ENCODE measurements around the gene THOC2. TPM values are rescaled to one million over a fixed set of nuclear protein-coding genes. Genes with fewer than 3 reads are reported as not detected.
"Not testable (repeated sequence)": the region's sequence is repeated elsewhere in the genome, so short reads cannot be mapped to it uniquely, and the experiment has no call there.

THOC2 gene
- polyA plus RNA-seq, 4 donors: 30.5 to 85.2 (median 81.2) TPM

GRCh38 chrX:123601437-123601836 lies 131.4 kb downstream of the THOC2 start:
- Histone ChIP-seq H3K27me3 (ENCODE audit: control insufficient read depth in 3 of 3, insufficient read depth in 3 of 3, low read length in 3 of 3) (no peaks in the 10 kb centered on the region), H3K27ac (ENCODE audit: low read depth in 1 of 3, low read length in 2 of 3) (no peak overlapping the region), H3K36me3 (ENCODE audit: control insufficient read depth in 3 of 3, insufficient read depth in 2 of 3, low read depth in 1 of 3, low read length in 3 of 3) (peaks cover 0 to 2% (median 1%) of the 10 kb centered on the region in 3 donors), H3K4me3 (ENCODE audit: low read depth in 1 of 3, low read length in 3 of 3) (no peak overlapping the region), H3K9me3 (ENCODE audit: control insufficient read depth in 2 of 2, insufficient read depth in 1 of 2, low read depth in 1 of 2, low read length in 1 of 2) (no peaks in the 10 kb centered on the region), H3K4me1 (ENCODE audit: control insufficient read depth in 3 of 3, insufficient read depth in 2 of 3, low read depth in 1 of 3, low read length in 2 of 3) (no peaks in the 10 kb centered on the region)
- DNase-seq (no peak), FAIRE-seq (no peak)
- 85 to 98% (median 88%) methylated on average over 3 of the region's 3 CpGs for WGBS, 3 donors

GRCh38 chrX:123600181-123600580 lies 132.7 kb downstream of the THOC2 start:
- H3K4me3 ChIP-seq (ENCODE audit: low read depth in 1 of 3, low read length in 3 of 3): no peak overlapping the region
- H3K9me3 ChIP-seq (ENCODE audit: control insufficient read depth in 2 of 2, insufficient read depth in 1 of 2, low read depth in 1 of 2, low read length in 1 of 2): no peaks in the 10 kb centered on the region
- DNase-seq: no peak
- no peak overlapping the region for H3K27ac ChIP-seq (ENCODE audit: low read depth in 1 of 3, low read length in 2 of 3)
- H3K4me1 ChIP-seq (ENCODE audit: control insufficient read depth in 3 of 3, insufficient read depth in 2 of 3, low read depth in 1 of 3, low read length in 2 of 3): no peaks in the 10 kb centered on the region
- peaks cover 0 to 2% (median 1%) of the 10 kb centered on the region in 3 donors for H3K36me3 ChIP-seq (ENCODE audit: control insufficient read depth in 3 of 3, insufficient read depth in 2 of 3, low read depth in 1 of 3, low read length in 3 of 3)
- 71 to 95% (median 86%) methylated on average over 2 of the region's 2 CpGs for WGBS, 3 donors
- no peak for FAIRE-seq
- H3K27me3 ChIP-seq (ENCODE audit: control insufficient read depth in 3 of 3, insufficient read depth in 3 of 3, low read length in 3 of 3): no peaks in the 10 kb centered on the region

- Histone ChIP-seq H3K27ac (ENCODE audit: low read depth in 1 of 3, low read length in 2 of 3) (no peak overlapping the region), H3K4me3 (ENCODE audit: low read depth in 1 of 3, low read length in 3 of 3) (no peak overlapping the region), H3K9me3 (ENCODE audit: control insufficient read depth in 2 of 2, insufficient read depth in 1 of 2, low read depth in 1 of 2, low read length in 1 of 2) (no peaks in the 10 kb centered on the region), H3K36me3 (ENCODE audit: control insufficient read depth in 3 of 3, insufficient read depth in 2 of 3, low read depth in 1 of 3, low read length in 3 of 3) (no peaks in the 10 kb centered on the region), H3K27me3 (ENCODE audit: control insufficient read depth in 3 of 3, insufficient read depth in 3 of 3, low read length in 3 of 3) (no peaks in the 10 kb centered on the region), H3K4me1 (ENCODE audit: control insufficient read depth in 3 of 3, insufficient read depth in 2 of 3, low read depth in 1 of 3, low read length in 2 of 3) (no peaks in the 10 kb centered on the region)
- DNase-seq (peak; percentile 7 to 29), FAIRE-seq (no peak)
- 12 to 37% (median 21%) methylated on average over 6 of the region's 6 CpGs for WGBS, 3 donors
Observed at GRCh38 chrX:123590842-123591486, 141.9 kb downstream of the THOC2 start.

GRCh38 chrX:123588723-123589122 lies 144.1 kb downstream of the THOC2 start:
- no peaks in the 10 kb centered on the region for H3K9me3 ChIP-seq (ENCODE audit: control insufficient read depth in 2 of 2, insufficient read depth in 1 of 2, low read depth in 1 of 2, low read length in 1 of 2)
- no peak for FAIRE-seq
- no peaks in the 10 kb centered on the region for H3K27me3 ChIP-seq (ENCODE audit: control insufficient read depth in 3 of 3, insufficient read depth in 3 of 3, low read length in 3 of 3)
- H3K4me3 ChIP-seq (ENCODE audit: low read depth in 1 of 3, low read length in 3 of 3): no peak overlapping the region
- peak in 1 of 2 donors; percentile 12 for DNase-seq
- H3K36me3 ChIP-seq (ENCODE audit: control insufficient read depth in 3 of 3, insufficient read depth in 2 of 3, low read depth in 1 of 3, low read length in 3 of 3): no peaks in the 10 kb centered on the region
- H3K4me1 ChIP-seq (ENCODE audit: control insufficient read depth in 3 of 3, insufficient read depth in 2 of 3, low read depth in 1 of 3, low read length in 2 of 3): no peaks in the 10 kb centered on the region
- no peak overlapping the region for H3K27ac ChIP-seq (ENCODE audit: low read depth in 1 of 3, low read length in 2 of 3)
- 40 to 70% (median 58%) methylated on average over 3 of the region's 3 CpGs for WGBS, 3 donors

- 50 to 61% (median 50%) methylated on average over 1 of the region's 1 CpG for WGBS, 3 donors
- no peak overlapping the region for H3K4me3 ChIP-seq (ENCODE audit: low read depth in 1 of 3, low read length in 3 of 3)
Observed at GRCh38 chrX:123581586-123581985, 151.3 kb downstream of the THOC2 start.

GRCh38 chrX:123580792-123581191 lies 152.1 kb downstream of the THOC2 start:
- H3K4me3 ChIP-seq (ENCODE audit: low read depth in 1 of 3, low read length in 3 of 3): no peak overlapping the region
- no peaks in the 10 kb centered on the region for H3K27me3 ChIP-seq (ENCODE audit: control insufficient read depth in 3 of 3, insufficient read depth in 3 of 3, low read length in 3 of 3)
- WGBS, 3 donors: 66 to 85% (median 75%) methylated on average over 1 of the region's 1 CpG
- no peaks in the 10 kb centered on the region for H3K36me3 ChIP-seq (ENCODE audit: control insufficient read depth in 3 of 3, insufficient read depth in 2 of 3, low read depth in 1 of 3, low read length in 3 of 3)
- H3K4me1 ChIP-seq (ENCODE audit: control insufficient read depth in 3 of 3, insufficient read depth in 2 of 3, low read depth in 1 of 3, low read length in 2 of 3): no peaks in the 10 kb centered on the region
- no peak overlapping the region for H3K27ac ChIP-seq (ENCODE audit: low read depth in 1 of 3, low read length in 2 of 3)
- DNase-seq (no peak), FAIRE-seq (no peak)
- H3K9me3 ChIP-seq (ENCODE audit: control insufficient read depth in 2 of 2, insufficient read depth in 1 of 2, low read depth in 1 of 2, low read length in 1 of 2): no peaks in the 10 kb centered on the region

More at GRCh38 chrX:123581586-123581985, 151.3 kb downstream of the THOC2 start:
- Histone ChIP-seq H3K27ac (ENCODE audit: low read depth in 1 of 3, low read length in 2 of 3) (no peak overlapping the region), H3K9me3 (ENCODE audit: control insufficient read depth in 2 of 2, insufficient read depth in 1 of 2, low read depth in 1 of 2, low read length in 1 of 2) (no peaks in the 10 kb centered on the region), H3K36me3 (ENCODE audit: control insufficient read depth in 3 of 3, insufficient read depth in 2 of 3, low read depth in 1 of 3, low read length in 3 of 3) (no peaks in the 10 kb centered on the region), H3K4me1 (ENCODE audit: control insufficient read depth in 3 of 3, insufficient read depth in 2 of 3, low read depth in 1 of 3, low read length in 2 of 3) (no peaks in the 10 kb centered on the region), H3K27me3 (ENCODE audit: control insufficient read depth in 3 of 3, insufficient read depth in 3 of 3, low read length in 3 of 3) (no peaks in the 10 kb centered on the region)
- no peak for DNase-seq
- peak; percentile 85 for FAIRE-seq

GRCh38 chrX:123574027-123574426 lies 158.8 kb downstream of the THOC2 start:
- FAIRE-seq; H3K4me1 ChIP-seq (ENCODE audit: control insufficient read depth in 3 of 3, insufficient read depth in 2 of 3, low read depth in 1 of 3, low read length in 2 of 3); H3K27ac ChIP-seq (ENCODE audit: low read depth in 1 of 3, low read length in 2 of 3); H3K27me3 ChIP-seq (ENCODE audit: control insufficient read depth in 3 of 3, insufficient read depth in 3 of 3, low read length in 3 of 3); H3K9me3 ChIP-seq (ENCODE audit: control insufficient read depth in 2 of 2, insufficient read depth in 1 of 2, low read depth in 1 of 2, low read length in 1 of 2); DNase-seq; H3K36me3 ChIP-seq (ENCODE audit: control insufficient read depth in 3 of 3, insufficient read depth in 2 of 3, low read depth in 1 of 3, low read length in 3 of 3); H3K4me3 ChIP-seq (ENCODE audit: low read depth in 1 of 3, low read length in 3 of 3): not testable (repeated sequence)
- WGBS, 3 donors: 72 to 83% (median 83%) methylated on average over 5 of the region's 5 CpGs

- no peak overlapping the region for H3K4me3 ChIP-seq (ENCODE audit: low read depth in 1 of 3, low read length in 3 of 3)
- H3K27me3 ChIP-seq (ENCODE audit: control insufficient read depth in 3 of 3, insufficient read depth in 3 of 3, low read length in 3 of 3): no peaks in the 10 kb centered on the region
- DNase-seq: no peak
- no peak for FAIRE-seq
- WGBS, 3 donors: 57 to 73% (median 65%) methylated on average over 3 of the region's 3 CpGs
- H3K9me3 ChIP-seq (ENCODE audit: control insufficient read depth in 2 of 2, insufficient read depth in 1 of 2, low read depth in 1 of 2, low read length in 1 of 2): no peaks in the 10 kb centered on the region
- no peak overlapping the region for H3K27ac ChIP-seq (ENCODE audit: low read depth in 1 of 3, low read length in 2 of 3)
- H3K4me1 ChIP-seq (ENCODE audit: control insufficient read depth in 3 of 3, insufficient read depth in 2 of 3, low read depth in 1 of 3, low read length in 2 of 3): no peaks in the 10 kb centered on the region
- H3K36me3 ChIP-seq (ENCODE audit: control insufficient read depth in 3 of 3, insufficient read depth in 2 of 3, low read depth in 1 of 3, low read length in 3 of 3): no peaks in the 10 kb centered on the region
Observed at GRCh38 chrX:123570011-123570590, 162.8 kb downstream of the THOC2 start.

GRCh38 chrX:123563167-123563566 lies 169.7 kb downstream of the THOC2 start:
- Histone ChIP-seq H3K9me3 (ENCODE audit: control insufficient read depth in 2 of 2, insufficient read depth in 1 of 2, low read depth in 1 of 2, low read length in 1 of 2) (no peaks in the 10 kb centered on the region), H3K4me1 (ENCODE audit: control insufficient read depth in 3 of 3, insufficient read depth in 2 of 3, low read depth in 1 of 3, low read length in 2 of 3) (no peaks in the 10 kb centered on the region), H3K4me3 (ENCODE audit: low read depth in 1 of 3, low read length in 3 of 3) (no peak overlapping the region), H3K27ac (ENCODE audit: low read depth in 1 of 3, low read length in 2 of 3) (no peak overlapping the region), H3K27me3 (ENCODE audit: control insufficient read depth in 3 of 3, insufficient read depth in 3 of 3, low read length in 3 of 3) (no peaks in the 10 kb centered on the region), H3K36me3 (ENCODE audit: control insufficient read depth in 3 of 3, insufficient read depth in 2 of 3, low read depth in 1 of 3, low read length in 3 of 3) (no peaks in the 10 kb centered on the region)
- FAIRE-seq (no peak), DNase-seq (no peak)
- 77 to 88% (median 84%) methylated on average over 4 of the region's 4 CpGs for WGBS, 3 donors

Measured in small intestine (tissue), 7 donors.